Ascending aorta (tissue), 2 donors: ENCODE data around the gene RXFP1. TPM values are rescaled to one million over a fixed set of nuclear protein-coding genes. Genes with fewer than 3 reads are reported as not detected.
"Not testable (repeated sequence)": the region's sequence is repeated elsewhere in the genome, so short reads cannot be mapped to it uniquely, and the experiment has no call there.

Experiments
- DNase-seq, 2 donors: peaks; one replicate each; pipeline ENCODE4 v3.0.0-alpha.2; 2019; ENCODE audit warnings: low spot score in 2 of 2
- H3K27ac ChIP-seq, 2 donors: fragments of 200-600 bp; sonication (generic); one replicate each; pipeline ENCODE4 v1.5.1; 2016 to 2017; ENCODE audit warnings: mild to moderate bottlenecking in 1 of 2
- H3K27me3 ChIP-seq: fragments of 200-600 bp; sonication (generic); one replicate; pipeline ENCODE4 v1.5.1; 2017
- H3K36me3 ChIP-seq, 2 donors: fragments of 200-600 bp; sonication (generic); one replicate each; pipeline ENCODE4 v1.5.1; 2016
- H3K4me1 ChIP-seq, 2 donors: fragments of 200-600 bp; sonication (generic); one replicate each; pipeline ENCODE4 v1.5.1; 2016 to 2017; ENCODE audit warnings: mild to moderate bottlenecking in 1 of 2
- H3K4me3 ChIP-seq, 2 donors: fragments of 200-600 bp; sonication (generic); one replicate each; pipeline ENCODE4 v1.5.1; 2016 to 2017; ENCODE audit warnings: mild to moderate bottlenecking in 1 of 2
- H3K9me3 ChIP-seq, 2 donors: fragments of 200-600 bp; sonication (generic); one replicate each; pipeline ENCODE4 v1.5.1; 2016
- intact Hi-C: fragments of 100-400 bp; cut with DNase I; formaldehyde crosslinking; loops from one replicate; pipeline ENCODE4 v1.15.1; 2023
- total RNA-seq: library from RNA; depleted of rRNA; stranded (reverse); fragments of >200 nt; gene quantifications from one replicate; pipeline ENCODE4 v1.1.0, GENCODE V29; 2016
- TF ChIP-seq, protein P1 (sequence below), 3 experiments: fragments of 200-600 bp in 2 of 3; fragments of 450-650 bp in 1 of 3; sonication (generic) in 2 of 3; IDR thresholded peaks; one replicate each; pipeline ENCODE4 v1.5.1; 2016 to 2019; ENCODE audit warnings: antibody characterized with exemption in 3 of 3, mild to moderate bottlenecking in 1 of 3, moderate library complexity in 1 of 3

The RXFP1 gene
- total RNA-seq, 1 donor from 2014 or later = 0.75 TPM

DNA sequence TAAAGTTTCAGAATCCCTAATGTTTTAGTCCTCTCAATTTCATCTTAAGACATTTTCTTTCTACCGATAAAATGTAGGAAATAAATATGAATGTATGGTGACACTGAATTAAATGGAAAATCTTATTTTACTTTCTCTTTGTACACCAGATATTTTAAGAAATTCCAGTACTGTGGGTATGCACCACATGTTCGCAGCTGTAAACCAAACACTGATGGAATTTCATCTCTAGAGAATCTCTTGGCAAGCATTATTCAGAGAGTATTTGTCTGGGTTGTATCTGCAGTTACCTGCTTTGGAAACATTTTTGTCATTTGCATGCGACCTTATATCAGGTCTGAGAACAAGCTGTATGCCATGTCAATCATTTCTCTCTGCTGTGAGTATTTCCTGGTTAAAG, 123.1 kb downstream of the RXFP1 start:
- intact Hi-C loops = no loop called here
- Histone ChIP-seq H3K27ac (no peak overlapping the region), H3K9me3 (no peaks in the 10 kb centered on the region), H3K36me3 (no peaks in the 10 kb centered on the region), H3K4me3 (no peak overlapping the region), H3K27me3 (no peaks in the 10 kb centered on the region), H3K4me1 (no peaks in the 10 kb centered on the region)
- TF ChIP-seq, protein P1, sequence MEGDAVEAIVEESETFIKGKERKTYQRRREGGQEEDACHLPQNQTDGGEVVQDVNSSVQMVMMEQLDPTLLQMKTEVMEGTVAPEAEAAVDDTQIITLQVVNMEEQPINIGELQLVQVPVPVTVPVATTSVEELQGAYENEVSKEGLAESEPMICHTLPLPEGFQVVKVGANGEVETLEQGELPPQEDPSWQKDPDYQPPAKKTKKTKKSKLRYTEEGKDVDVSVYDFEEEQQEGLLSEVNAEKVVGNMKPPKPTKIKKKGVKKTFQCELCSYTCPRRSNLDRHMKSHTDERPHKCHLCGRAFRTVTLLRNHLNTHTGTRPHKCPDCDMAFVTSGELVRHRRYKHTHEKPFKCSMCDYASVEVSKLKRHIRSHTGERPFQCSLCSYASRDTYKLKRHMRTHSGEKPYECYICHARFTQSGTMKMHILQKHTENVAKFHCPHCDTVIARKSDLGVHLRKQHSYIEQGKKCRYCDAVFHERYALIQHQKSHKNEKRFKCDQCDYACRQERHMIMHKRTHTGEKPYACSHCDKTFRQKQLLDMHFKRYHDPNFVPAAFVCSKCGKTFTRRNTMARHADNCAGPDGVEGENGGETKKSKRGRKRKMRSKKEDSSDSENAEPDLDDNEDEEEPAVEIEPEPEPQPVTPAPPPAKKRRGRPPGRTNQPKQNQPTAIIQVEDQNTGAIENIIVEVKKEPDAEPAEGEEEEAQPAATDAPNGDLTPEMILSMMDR (IDR thresholded peaks at IDR 0.05) = no peak
- DNase-seq = no peak

GRCh38 chr4:158649111-158649680, 127.5 kb downstream of the RXFP1 start:
- DNase-seq = no peak
- intact Hi-C loops = no loop called here
- no peaks in the 10 kb centered on the region for H3K27me3 ChIP-seq

GRCh38 chr4:158652920-158653319, 131.2 kb downstream of the RXFP1 start:
- H3K9me3 ChIP-seq = no peaks in the 10 kb centered on the region
- TF ChIP-seq, protein P1 (IDR thresholded peaks at IDR 0.05) = no peak
- no peaks in the 10 kb centered on the region for H3K27me3 ChIP-seq
- H3K36me3 ChIP-seq = no peaks in the 10 kb centered on the region
- intact Hi-C loops = no loop called here
- H3K4me3 ChIP-seq = peak overlapping the region in 1 of 2 donors; percentile 17
- H3K27ac ChIP-seq = no peak overlapping the region
- H3K4me1 ChIP-seq = no peaks in the 10 kb centered on the region
- DNase-seq = no peak

More at GRCh38 chr4:158649111-158649680, 127.5 kb downstream of the RXFP1 start:
- TF ChIP-seq, protein P1 (IDR thresholded peaks at IDR 0.05) = no peak
- no peak overlapping the region for H3K4me3 ChIP-seq
- no peaks in the 10 kb centered on the region for H3K9me3 ChIP-seq
- no peaks in the 10 kb centered on the region for H3K36me3 ChIP-seq
- H3K4me1 ChIP-seq = no peaks in the 10 kb centered on the region
- H3K27ac ChIP-seq = no peak overlapping the region

DNA sequence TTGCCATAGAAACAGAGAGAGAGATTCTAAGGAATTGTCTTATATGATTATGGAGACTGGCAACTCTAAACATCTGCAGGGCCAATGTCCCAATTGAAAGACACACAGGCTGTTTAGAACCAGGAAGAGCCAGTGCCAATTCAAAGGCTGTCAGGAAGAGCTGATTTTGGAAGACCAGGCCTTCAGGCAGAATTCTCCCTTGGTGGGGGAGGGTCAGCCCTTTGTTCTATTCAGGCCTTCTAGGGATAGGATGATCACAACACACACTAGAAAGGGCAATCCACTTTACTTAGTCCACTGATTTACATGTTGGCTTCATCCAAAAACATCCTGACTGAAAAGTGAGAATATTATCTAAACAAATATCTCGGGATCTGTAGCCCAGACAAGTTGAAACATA, 134.8 kb downstream of the RXFP1 start:
- intact Hi-C loops = no loop called here
- Histone ChIP-seq H3K27me3 (no peaks in the 10 kb centered on the region), H3K36me3 (no peaks in the 10 kb centered on the region), H3K9me3 (no peaks in the 10 kb centered on the region), H3K27ac (no peak overlapping the region), H3K4me1 (no peaks in the 10 kb centered on the region), H3K4me3 (no peak overlapping the region)
- TF ChIP-seq, protein P1 (IDR thresholded peaks at IDR 0.05) = no peak
- DNase-seq = no peak

DNA sequence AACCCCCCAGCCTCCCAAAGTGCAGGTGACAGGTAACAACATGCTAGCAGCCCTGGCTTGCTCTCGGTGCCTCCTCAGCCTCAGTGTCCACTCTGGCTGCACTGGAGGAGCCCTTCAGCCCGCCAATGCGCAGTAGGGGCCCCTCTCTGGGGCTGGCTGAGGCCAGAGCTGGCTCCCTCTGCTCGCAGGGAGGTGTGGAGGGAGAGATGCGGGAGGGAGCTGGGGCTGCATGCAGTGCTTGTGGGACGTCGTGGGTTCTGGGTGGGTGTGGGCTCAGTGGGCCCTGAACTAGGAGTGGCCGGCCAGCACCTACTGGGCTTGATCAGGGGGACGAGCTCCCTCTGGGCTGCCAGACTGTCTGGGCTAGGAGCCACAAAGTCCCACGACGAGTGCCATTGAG, 135.6 kb downstream of the RXFP1 start:
- H3K36me3 ChIP-seq = no peaks in the 10 kb centered on the region
- DNase-seq = no peak
- no peaks in the 10 kb centered on the region for H3K9me3 ChIP-seq
- no peak overlapping the region for H3K27ac ChIP-seq
- H3K4me3 ChIP-seq = no peak overlapping the region
- no peaks in the 10 kb centered on the region for H3K4me1 ChIP-seq
- no peaks in the 10 kb centered on the region for H3K27me3 ChIP-seq
- TF ChIP-seq, protein P1 (IDR thresholded peaks at IDR 0.05) = no peak
- intact Hi-C loops = no loop called here

DNA sequence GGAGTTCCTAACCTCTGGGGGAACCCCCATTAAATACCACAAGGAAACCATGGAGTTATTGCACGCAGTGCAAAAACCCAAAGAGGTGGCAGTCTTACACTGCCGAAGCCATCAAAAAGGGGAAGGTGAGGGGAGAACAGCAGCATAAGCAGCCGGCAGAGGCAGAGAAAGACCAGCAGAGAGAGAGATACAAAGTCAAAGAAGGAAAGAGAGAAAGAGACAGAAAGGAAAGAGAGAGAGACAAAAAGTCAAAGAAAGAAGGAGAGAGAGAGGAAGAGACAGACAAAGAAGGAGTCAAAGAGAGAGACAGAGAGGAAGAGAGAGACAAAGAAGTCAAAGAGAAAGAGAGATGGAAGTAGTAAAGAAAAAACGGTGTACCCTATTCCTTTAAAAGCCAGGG, 141.6 kb downstream of the RXFP1 start:
- H3K27me3 ChIP-seq, H3K9me3 ChIP-seq, intact Hi-C loops, DNase-seq, H3K36me3 ChIP-seq, H3K4me3 ChIP-seq, H3K27ac ChIP-seq, H3K4me1 ChIP-seq: not testable (repeated sequence)

DNA sequence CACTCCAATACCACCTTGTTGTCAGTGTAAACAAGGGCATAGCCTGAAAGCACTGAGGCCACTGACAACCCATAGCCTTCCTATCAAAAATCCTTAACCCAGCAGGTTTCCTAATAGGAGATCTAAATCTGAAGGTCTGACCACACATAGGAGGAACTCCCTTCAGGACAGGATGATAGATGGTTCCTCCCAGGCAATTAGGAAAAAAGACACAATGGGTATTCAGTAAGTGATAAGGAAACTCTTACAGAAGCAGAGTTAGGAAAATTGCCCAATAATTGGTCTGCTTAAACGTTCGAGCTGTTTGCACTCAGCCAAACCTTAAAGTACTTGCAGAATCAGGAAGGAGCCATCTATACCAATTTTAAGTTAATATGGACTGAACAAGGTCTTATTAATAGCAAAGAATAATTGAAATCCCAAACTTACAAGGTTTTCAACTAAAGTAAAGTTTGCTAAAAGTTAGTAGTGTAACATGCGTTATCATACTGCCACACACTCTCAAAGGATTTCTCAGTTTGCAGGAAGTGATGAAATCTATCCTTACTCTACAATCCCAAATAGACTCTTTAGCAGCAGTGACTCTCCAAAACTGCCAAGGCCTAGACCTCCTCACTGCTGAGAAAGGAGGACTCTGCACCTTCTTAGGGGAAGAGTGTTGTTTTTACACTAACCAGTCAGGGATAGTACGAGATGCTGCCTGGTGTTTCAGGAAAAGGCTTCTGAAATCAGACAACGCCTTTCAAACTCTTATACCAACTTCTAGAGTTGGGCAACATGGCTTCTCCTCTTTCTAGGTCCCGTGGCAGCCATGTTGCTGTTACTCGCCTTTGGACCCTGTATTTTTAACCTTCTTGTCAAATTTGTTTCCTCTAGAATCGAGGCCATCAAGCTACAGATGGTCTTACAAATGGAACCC, 142.3 kb downstream of the RXFP1 start:
- DNase-seq, intact Hi-C loops, H3K27me3 ChIP-seq, H3K4me3 ChIP-seq, H3K27ac ChIP-seq, H3K9me3 ChIP-seq, H3K4me1 ChIP-seq, H3K36me3 ChIP-seq: not testable (repeated sequence)
